ENCODE results near the gene LRIG1. TPM values are rescaled to one million over a fixed set of nuclear protein-coding genes. Genes with fewer than 3 reads are reported as not detected.

LRIG1 gene
- total RNA-seq, 1 donor from 2014 or later = 111 TPM

DNA sequence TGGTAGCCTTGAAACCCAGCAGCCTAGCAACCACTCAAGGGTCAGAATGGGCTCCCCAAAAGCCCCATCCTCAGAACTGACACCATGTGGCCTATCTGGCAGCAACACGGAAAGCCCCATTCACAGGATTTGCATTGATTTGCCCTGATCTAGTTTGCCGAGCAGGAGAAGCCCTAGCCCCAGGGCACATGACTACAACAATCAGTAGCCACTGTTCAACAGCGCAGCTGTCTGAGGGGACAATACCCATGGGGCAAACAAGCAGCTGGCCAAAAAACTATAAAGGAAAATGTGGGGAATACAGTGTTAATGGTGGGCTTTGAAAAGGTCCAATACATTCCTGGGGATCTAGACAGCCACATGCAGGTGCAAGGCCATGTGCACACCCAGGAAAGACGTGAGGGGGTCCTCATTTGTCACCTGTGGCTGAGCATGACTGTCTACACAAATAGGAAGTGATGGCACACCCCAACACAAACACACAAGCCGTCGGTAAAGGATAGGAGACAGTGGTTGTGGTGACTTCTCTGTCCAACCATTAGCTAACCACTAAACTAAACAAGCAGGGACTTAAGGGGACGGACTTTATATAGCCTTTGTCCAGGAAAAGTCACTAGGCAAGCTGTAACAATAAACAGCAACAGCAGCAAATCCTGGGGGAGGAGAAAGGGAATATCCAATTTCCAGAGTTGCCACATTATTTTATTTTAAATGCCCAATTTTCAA is 113.7 kb downstream of the LRIG1 start:
- no peak for DNase-seq (ENCODE audit: low read depth, low spot score)

DNA sequence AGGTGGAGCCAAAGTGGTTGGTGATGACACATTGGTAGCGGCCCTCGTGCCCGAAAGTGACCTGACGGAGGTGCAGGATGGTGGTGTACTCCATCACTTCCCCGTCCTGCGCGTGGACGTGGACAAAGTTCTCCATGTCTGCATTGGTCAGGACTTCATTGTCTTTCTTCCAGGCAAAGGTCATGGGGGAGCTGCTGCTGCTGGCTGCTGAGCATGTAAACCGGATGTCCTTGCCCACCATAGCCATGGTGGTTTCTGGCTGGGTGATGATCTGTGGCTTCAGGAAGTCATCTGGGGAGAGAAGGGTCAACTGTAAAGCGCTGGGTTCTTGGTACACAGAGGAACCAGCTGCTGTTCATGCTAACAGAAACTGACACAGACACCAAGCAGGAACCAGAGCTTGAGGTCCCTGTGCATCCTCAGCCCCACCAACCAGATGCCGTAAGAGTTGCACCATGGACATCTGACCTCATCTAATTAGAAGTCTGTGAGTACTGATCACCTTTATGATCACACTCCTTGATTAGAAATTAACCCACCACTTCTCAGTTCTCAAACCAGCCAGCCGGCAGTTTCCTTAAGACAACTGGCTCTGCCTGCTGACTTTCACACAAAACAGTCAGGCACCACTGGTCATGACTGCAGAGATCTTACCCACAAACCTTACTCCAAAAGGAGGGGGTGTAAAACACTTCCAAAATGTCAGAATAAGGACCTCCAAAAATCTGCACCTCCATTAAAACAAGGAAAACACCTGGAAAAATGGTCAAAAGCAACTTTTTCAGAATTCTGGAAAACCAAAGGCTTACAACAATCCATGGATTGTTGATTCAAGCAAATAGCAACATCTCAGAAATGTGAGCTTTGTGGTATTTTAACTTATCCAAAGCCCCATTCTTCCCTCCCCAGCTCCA is 114.6 kb downstream of the LRIG1 start:
- DNase-seq (ENCODE audit: low read depth, low spot score) = no peak

DNA sequence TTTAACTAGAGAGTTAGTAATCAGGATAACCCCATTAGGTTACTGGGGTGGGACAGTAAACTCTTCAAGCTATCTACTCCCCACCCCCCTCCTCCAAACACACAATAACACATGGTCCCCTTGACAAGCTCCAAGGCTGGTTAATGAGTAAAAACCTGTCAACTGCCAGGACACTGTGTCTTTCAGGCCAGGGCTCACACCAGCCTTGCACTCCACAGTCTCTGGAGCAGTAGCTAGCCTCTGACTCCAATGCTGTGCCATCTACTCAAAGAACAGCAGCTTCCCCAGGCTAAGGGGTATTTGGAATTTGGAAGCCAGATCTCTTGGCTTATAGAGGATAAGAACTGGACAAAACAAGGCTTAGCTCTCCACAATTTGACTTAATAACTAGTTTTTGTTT is 115.8 kb downstream of the LRIG1 start:
- no peak for DNase-seq (ENCODE audit: low read depth, low spot score)

DNA sequence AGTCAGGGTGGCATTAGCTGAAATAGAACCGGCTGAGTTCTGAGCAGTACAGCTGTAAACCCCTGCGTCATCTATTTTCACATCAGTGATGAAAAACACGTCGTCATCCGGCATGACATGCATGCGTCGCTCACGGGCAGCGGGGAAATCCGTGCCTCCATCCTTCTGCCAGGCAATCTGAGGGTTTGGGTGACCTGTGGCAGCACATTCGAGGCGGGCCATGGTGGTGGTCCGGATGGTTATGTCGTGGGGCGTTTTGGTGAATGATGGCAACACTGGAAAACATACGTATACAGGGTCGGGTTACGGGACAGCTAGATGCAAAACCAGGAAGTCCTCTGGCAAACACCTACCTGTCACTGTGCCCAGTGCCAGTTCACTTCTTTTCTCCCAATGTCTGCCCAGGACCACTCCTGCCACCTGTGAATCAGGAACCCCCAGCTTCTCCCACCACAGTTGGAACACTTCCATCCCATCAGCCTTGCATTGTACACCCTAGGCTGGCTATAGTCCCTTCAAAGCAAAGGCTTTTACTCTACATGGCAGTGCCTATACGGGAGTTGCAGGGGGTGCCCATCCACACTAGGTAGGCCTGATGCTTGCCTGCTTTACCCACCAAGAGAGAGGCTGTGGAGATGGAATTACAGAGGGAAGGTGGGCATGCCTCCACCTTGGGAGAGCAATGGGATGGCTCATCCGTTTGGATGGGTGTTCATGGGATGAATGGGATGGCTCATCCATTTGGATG is 116.7 kb downstream of the LRIG1 start:
- DNase-seq (ENCODE audit: low read depth, low spot score) = no peak

DNA sequence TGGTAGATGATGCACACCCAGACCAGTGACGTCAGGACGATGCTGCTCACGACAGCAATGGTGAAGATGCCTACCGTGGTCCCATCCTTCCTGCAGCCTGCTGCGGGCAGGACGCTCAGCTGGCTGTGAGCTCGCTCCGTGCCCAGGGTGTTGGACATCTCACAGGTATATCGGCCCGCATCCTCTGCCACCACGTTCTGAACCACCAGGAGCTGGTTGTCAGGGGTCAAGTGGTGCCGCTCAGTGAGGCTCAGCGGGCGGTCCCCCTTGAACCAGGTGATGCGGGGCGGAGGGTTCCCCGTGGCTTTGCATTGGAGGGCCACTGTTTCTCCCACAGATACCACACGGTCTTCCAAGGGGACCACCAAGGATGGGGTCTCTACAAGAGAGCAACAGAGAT is 117.8 kb downstream of the LRIG1 start:
- DNase-seq (ENCODE audit: low read depth, low spot score) = no peak

DNA sequence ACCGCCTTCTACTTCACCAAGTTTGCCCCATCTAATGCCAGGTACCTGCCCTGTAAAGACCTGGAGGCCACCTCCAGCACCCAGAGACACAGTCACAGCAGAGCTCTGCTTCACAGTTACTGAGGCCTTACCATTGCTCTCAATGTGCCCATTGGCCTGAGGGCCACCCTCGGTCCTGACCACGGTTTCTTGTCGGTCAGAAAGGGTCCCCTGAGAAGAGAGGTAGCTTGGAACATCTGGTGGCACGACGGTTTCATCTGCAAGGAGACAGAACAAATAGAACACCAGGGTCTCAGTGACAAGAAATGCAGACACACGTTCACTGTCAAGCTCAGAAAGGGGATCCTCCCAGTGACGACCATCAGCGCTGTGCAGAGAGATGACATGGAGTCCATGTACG is 118.7 kb downstream of the LRIG1 start:
- DNase-seq (ENCODE audit: low read depth, low spot score) = no peak

DNA sequence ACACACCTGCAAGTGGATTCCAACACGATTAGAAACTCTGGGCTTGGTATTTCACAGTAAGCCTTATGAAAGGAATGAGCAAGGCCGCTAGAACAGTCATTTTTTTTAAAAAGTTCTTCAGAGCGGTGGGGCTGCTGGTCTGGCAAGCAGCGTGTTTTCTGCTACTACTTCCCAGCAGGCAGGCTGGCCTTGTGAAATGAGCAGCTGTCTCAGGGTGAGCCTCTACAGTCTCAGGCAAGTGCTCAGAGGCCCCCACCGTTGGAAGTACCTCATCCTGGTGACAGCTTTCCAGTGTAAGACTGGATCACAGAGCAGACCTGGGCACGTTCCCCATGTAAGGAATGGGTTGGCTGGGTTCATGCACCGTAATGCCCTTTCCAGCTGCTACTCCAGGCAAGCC is 119.2 kb downstream of the LRIG1 start:
- DNase-seq (ENCODE audit: low read depth, low spot score) = no peak

DNA sequence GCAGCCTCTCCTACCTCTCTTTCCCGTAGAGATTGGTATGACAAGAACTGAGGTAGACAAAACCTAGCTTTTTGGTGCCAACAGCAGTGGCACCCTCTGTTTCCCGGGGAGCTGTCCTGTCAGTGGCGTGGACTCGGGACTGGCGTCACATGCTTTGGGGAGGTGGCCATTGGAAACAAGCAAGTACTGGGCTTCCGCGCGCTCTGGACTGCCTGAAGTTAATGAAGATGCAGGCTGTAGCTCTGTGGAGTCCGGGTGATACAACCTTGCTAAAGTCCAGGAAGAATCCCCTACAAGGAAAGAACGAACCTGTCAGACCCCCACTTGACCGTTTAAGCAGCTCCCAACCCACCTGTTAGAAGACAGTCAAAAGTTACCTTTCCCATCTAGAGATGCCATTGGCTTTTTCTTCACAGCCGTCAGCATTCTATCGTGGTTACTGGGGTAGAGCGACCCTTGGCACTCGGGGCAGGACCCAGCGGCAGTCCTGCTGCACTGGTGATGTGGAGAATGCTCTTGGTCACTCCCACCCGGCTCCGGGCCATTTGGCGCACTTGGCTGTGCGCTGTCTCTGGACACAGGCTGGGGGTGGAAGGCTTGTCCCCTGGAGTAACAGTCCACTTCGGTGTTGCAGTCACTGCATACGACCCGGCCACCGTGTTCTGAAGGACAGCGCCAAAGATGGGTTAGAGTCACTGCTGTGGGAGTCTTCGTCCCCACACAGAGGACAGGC is 120.5 kb downstream of the LRIG1 start:
- DNase-seq (ENCODE audit: low read depth, low spot score) = no peak

DNA sequence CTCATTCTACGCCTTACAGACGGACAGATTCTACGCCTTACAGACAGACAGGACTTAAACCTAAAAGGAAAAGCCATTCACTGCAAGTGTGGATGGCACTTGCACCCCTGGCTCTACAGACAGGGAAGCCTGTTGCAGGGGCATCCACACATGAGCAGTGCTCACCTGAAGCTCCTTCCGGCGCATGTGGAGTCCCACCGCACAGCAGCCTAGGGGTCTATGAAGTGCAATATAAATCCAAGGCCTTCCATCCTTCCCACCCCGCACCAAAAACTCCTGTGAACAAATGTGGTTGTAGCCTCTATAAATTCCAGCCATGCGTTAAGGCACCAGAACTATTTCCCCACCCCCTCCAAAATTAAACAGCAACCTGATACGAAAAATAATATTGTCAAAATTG is 121.3 kb downstream of the LRIG1 start:
- DNase-seq (ENCODE audit: low read depth, low spot score) = no peak

DNA sequence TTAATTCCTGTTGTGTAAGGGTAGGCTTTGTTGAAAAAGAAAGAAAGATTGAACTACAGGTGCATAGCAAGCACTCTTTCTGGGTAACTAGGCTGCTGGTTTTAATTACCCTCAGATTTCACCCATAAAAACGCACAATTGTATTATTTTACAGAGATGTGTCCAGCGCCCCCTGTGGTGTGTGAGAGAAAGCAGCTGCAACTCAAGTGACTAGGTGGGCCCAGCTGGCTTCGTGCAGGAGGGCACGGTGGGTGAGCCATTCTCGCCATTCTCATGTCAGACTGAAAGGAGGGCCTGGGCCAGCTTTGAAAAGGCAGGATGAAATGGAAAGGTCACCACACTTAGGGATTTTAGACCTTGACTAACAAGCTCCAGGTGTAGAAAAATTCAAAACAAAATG is 122.6 kb downstream of the LRIG1 start:
- DNase-seq (ENCODE audit: low read depth, low spot score) = no peak

DNA sequence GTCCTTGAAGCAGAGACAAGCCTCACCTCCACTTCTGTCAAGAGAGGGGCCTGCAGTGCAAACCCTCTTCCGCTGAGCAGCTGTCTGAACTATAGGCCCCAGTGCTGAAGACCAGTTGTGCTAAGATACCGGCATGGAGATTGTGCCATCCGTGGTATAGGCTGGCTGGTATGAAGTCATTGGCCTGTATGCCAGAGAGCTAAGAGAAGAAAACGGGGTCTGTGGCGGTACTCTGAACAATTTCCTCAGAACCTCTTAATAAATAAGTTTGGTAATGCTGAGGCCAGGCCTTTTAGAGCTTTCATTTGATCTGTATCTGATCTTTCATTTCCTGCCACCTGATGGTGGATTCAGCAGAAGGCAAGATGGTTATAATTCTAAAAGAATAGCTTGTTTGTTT is 123.0 kb downstream of the LRIG1 start:
- DNase-seq (ENCODE audit: low read depth, low spot score) = no peak

DNA sequence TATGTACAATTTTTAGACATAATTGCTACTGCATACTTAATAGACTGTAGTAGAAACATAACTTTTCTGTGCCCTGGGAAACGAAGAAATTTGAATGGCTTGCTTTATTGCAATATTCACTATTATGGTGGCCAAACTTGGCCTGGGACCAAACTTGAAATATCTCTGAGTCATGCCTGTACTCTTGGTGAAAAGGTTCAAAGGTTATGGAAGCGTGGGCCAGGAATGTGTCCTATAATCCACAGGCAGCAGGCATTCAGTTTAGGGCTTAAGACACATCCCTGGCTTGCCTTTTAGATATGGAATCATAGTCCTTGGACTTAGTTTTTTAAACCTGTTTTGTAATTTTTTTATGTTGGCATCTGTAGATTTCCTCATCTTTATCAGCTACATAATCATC is 124.3 kb downstream of the LRIG1 start:
- peak; percentile 44 for DNase-seq (ENCODE audit: low read depth, low spot score)

DNA sequence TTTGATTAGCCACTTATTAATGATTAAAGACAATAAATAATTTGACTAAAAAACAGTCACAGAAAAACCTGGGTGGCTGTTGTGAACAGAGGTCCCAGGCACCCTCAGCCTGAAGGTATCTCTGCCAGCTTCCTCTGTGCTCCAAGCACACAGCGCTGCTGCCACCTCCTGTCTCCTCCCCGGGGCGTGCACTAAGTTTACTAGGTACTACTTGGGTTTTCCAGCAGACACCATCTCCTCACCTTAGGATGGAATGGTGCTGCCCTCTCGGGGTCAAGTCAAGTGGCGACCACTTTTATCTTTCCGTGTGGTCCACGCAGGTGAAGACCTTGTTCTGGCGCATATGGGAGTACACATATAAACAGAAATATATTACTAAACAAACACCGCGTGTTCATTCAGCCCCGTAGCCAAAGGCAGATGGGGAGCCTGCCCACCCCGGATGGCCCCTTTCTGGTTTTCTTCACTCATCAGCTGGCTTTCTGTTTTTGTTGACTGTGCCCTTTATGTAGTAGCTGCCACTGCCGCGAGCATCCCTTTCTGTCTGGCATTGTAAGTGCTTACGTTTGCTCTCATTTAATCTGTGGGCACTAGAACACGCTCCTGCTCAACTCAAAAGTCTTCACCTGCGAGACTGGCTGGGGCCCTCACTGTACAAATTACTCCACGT is 128.0 kb downstream of the LRIG1 start:
- no peak for DNase-seq (ENCODE audit: low read depth, low spot score)

DNA sequence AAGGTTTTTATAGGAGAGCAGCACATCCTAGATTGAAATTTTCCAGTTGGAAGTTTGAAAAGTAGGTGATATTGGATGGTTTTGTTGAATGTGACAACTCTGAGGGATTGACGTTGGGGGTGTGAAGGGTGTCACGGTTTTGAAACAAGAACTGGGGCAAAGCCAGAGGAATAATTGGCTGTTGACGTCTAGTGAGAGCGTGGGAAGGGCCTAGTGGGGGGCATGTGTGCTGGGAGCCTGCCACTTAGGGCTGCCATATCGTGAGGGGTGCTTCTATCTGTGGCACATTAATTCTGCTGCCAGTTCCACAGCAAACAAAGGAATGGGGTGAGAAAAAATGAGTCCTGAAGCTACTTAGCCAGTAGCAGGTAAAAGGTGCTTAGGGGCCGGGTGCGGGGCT is 129.4 kb downstream of the LRIG1 start:
- DNase-seq (ENCODE audit: low read depth, low spot score) = no peak

DNA sequence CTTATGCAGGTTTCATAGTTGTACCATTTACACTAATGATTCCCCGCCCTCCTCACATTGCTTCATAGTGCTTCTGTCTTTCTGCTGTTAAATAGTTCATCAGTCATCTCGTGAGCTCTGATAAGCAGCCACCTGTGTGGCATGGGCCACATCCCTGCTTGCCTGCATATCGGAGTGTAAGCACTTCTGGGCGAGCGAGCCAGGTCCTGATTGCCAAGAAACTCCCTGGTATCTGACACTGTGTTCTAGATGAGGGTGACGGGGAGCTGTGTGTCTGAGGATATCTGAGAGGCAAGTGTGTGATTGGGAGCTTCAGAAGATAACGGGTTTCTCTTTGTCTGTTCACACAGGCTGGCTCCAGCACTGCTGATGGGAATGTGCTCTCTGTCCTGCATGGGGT is 130.6 kb downstream of the LRIG1 start:
- no peak for DNase-seq (ENCODE audit: low read depth, low spot score)

DNA sequence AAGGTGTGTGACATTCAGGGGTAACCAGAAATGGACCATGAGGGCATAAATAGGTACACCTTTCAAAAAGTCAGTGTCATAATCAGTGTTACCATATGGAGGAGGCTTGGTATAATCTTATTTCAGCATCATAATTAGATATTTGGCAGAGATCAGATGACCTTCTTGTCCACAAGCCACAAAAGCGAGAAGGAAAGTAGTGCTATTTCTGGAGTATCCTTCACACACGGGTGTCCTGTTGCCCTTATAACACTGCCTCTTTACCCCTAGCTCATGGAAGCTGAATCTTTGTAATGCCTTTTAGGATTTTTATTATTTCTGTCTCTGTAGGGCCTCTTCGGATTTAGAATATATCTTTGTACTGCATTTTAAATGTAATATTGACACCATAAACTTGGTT is 132.8 kb downstream of the LRIG1 start:
- DNase-seq (ENCODE audit: low read depth, low spot score) = no peak

DNA sequence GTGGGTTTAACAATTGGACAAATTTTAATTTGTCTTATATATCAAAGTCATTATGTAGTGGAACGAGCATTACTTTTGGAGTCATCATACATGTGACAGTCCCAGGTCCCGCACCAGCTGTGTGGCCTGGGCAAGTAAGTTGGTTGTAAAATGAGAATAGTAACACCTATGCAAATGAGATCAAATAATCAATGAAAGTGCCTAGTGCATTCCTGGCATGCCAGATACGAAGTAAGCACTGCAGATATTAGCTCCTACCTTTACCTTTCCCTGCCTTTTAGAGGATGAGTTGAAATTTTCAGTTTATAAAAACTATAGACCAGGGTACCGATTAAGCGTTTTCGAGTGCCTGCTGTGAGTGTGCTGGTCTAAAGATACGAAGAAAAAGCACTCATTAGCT is 134.1 kb downstream of the LRIG1 start:
- DNase-seq (ENCODE audit: low read depth, low spot score) = no peak

DNA sequence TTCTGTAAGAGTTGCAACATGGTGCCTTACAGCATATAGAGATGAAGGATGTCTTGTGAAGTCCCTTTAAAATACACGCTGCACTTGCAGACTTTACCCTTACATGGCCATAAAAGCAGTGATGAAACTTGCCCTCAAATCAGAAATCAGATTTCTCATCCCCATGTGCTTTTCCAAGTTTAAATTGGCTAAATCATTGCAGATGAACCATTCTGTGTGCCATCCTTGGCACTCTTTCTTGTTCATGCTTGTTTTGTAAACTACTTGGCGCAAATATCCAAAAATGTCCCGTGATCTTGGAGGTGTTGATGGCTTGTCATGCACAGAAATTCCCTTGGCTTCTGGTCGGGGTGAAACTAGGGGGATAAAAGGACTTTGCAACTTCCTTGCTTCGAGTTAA is 135.7 kb downstream of the LRIG1 start:
- DNase-seq (ENCODE audit: low read depth, low spot score) = no peak

DNA sequence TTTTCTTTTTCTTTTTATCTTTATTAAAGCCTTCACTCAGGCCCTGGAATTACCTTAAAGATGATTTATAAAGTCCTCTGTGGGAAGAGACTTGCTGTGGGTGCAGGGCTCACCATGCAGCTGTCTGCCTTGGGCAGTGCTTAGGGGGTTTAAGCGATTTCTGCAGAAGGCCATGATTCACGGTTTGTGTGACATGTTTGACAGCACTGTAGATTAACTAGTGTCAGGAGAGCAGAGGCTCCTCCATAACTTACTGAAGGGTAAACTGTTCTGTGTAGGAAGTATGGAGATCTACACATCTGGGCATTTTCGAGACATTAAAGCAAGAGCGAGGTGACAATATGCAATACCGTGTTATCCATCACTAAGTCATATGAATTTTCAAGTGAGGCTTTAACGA is 137.7 kb downstream of the LRIG1 start:
- no peak for DNase-seq (ENCODE audit: low read depth, low spot score)

DNA sequence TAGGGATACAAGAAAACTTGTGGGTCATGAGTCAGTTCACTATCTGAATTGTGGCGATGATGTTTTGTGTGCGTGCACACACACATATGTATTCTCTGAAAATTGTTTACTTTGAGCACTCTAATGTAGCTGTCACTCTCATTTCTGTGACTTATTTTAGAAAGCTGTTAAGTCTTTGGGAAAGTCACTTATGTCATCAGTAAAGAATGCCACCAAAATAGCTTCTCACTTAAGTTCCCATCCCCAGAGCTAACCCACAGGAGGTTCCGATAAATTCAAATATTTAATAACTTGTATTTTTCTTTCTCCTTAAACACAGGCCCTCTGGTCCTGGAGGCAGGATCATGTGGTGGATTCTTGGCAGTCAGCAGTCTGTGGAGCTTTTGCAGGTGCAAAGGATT is 138.3 kb downstream of the LRIG1 start:
- DNase-seq (ENCODE audit: low read depth, low spot score) = no peak

DNA sequence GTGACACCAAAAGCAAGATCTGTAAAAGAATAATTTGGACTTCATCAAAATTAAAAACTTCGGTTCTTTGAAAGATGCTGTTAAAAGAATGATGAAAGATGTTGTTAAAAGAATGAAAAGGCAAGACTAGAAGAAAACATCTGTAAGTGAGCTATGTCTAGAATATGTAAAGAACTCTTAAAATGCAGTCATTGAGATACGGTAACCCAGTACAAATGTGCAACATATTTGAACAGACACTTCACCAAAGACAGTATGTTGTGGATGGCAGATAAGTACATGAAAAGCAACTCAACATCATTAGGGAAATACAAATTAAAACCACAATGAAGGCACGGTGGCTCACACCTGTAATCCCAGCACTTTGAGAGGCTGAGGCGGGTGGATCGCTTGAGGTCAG is 139.5 kb downstream of the LRIG1 start:
- no peak for DNase-seq (ENCODE audit: low read depth, low spot score)

Measured in pulmonary artery endothelial cell (primary cell).